ENCODE data around the gene AHNAK.

DNA sequence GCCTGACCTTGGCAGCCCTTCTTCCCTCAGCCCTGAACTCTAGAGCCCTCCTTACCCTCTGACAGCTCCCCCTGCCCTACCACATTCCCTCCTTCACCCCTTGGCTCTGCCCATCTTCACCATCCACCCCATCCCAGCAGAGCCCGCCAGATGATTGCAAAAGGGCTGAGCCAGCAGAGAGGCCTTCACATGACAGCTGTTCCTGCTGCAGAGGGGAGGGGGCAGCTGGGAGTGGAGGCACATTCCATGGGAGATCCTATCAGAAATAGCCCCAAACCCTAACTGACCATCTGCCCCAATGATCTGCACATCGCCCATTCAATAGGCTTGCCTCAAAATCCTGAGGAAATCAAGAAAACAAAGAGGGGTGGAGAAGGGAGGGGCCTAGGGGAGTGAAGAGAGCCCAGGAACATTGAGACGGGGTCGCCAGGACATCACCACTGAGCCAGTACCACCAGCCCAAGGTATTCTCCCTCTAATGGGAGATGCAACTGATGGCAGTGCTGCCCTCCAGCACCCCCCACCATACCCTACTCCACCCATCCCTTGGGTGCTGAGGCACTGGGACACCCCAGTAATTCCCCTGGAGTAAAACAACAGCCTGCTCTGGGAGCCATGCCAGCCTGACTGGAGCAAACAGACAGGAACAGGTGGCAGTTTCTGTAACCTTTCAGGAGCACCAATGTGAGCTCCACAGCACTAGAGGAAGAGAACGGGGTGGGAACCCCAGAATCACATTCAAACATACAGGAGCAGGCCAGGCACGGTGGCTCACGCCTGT lies 8.0 kb upstream of the AHNAK start:
- TF ChIP-seq CTCF (IDR thresholded peaks at IDR 0.05; ENCODE audit: low read length) (no peak), EZH2 (IDR thresholded peaks at IDR 0.05; ENCODE audit: borderline replicate concordance, low read length) (no peak)
